ENCODE data around the gene KLHL22.
"Not testable (repeated sequence)": the region's sequence is repeated elsewhere in the genome, so short reads cannot be mapped to it uniquely, and the experiment has no call there.

Gene KLHL22

GRCh38 chr22:20466659-20467379 is 28.8 kb downstream of the KLHL22 start:
- no peak for DNase-seq

GRCh38 chr22:20465759-20466077 is 29.9 kb downstream of the KLHL22 start:
- no peak for DNase-seq

DNA sequence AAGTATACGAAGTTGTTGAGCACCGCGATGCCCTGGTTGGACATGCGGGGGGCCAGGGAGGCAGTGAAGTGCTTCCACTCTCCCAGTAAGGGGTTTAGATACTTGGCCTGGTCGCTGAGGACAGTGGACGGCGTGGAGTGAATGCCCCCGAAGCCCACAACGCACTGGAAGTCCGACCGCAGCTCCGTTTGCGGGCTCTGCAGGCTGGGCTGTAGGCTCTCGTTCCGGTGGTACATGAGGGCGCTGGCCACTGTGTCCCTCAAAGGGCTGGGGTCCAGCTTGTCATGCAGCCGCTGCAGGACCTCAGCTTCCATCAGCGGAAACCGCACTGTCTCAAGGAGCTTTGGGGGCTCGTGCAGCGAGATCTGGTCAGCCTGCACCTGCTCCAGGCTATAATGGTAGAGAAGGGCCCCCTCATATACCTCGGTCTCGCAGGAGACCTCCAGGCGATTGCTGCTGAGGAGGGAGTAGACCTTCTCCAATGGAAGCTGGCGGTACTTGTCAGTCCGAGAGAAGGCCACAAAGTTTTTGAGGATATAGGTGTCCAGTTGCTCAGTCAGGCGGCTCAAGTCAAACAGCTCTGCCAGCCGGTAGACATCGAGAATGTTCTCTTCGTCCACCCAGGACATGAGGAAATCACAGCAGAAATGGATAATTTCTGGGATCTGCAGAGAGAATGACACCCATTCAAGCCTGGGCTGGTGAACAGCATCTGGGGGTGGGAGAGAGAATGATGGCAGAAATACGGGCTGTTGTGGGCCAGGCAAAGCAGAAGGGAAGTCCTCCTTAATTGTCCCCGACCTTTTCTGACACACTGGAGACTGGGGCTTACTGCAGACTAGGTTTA is 30.5 kb downstream of the KLHL22 start:
- DNase-seq: no peak

DNA sequence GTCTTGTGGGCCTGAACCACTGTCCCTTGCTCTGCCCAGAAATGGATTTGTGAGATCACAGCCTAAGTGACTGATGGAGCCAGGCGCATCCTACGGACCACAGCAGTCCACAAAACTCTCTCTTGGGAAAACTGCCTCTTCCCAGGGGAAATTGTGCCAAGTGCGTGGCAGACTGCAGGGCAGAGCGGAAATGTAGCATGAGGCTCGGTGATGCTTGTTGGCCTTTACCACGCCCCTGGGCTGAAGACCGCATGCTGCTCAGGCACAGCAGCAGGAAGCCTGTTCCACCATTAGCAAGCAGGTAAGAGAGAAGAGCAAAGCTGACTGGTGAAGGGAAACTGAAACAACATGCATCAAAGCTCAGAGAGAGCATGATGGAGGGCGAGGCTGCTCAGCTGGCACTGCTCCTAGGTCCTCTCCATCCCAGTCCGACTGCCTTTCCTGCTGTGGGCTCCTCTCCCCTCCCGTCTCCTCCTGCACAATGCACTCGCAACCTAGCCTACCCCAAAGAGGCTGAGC is 31.4 kb downstream of the KLHL22 start:
- no peak for DNase-seq

GRCh38 chr22:20463324-20464095 is 32.1 kb downstream of the KLHL22 start:
- no peak for DNase-seq

GRCh38 chr22:20459862-20460261 is 35.7 kb downstream of the KLHL22 start:
- no peak for DNase-seq

DNA sequence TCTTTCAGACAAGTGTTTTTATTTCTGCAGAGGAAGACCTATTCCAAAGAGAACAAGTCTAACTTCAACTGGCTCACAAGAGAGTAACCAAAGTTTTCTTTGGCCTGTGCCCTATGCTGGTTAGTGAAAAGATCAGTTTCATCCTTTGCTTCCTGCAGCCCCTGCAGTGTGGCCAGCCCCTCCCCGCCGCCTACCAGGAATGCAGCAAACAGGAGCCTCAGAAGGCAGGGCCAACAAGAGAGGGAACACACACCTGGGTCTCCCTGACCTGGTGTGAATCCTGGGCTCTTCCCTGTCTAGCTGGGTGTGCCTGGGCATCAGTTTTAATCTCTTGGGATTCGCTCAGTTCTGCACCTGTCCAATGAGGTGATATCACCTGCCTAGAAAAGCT is 36.4 kb downstream of the KLHL22 start:
- DNase-seq: no peak

DNA sequence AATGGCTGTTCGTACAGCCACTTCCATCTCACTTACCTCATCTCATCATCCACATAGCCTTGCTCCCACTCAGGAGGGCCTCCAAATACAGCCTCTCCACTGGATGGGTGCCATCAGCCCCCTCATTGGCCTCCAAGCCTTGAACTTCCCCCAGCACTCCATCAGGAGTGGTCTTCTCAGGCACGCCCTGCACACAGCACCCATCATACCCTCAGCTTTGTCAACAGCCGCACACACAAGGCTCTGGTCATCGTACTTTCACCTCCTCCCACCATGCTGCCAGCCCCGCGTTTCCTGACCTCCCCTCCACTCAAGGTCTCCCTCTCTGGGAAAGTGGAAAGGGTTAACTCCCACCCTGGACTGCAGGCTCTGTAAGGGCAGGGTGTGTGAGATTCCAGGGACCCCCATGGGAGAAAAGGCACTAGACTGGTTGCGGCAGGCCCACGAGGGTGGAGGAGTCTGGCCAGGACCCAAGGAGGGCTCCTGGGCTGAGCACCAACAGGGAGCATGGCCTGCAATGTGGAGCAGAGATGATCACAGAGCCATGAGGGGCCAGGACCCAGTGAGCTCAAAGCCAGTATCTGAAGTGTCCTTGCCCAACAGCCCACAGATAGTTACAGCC is 37.0 kb downstream of the KLHL22 start:
- DNase-seq: no peak

GRCh38 chr22:20457506-20458240 is 37.9 kb downstream of the KLHL22 start:
- no peak for DNase-seq

DNA sequence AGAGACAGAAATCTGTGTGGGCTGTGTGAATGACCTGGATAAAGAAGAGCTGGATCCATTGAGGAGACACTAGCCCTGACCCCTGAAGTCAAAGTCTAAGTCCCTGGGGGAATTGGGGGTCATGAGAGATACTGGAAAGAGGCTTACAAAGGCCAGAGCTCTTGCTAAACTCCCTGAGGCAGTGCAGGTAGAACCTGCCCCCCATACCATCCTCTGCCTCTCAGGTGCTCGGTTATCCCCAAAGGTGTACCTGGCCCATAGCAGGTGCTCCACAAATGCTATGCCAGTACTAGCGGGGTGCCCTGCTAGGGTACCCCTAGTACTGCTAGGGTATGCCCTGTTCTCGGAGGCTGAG is 38.9 kb downstream of the KLHL22 start:
- DNase-seq: no peak

GRCh38 chr22:20456064-20456721 is 39.4 kb downstream of the KLHL22 start:
- no peak for DNase-seq

DNA sequence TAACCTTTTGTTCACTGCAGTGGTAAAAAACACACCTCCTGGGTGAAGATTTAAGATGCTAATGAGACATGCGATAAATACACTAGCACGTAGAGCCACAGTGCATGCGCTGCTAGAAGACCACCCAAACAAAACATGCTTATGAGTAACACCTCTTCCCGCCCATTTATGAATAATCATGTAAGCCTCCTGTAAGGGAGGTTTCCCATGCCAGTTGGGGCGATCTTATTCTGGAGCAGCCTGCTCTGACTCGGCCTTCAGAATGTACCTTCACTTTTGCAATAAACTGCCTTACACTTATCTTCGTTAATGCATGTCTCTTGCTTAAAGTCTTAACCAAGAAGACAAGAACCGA is 39.9 kb downstream of the KLHL22 start:
- DNase-seq: no peak

DNA sequence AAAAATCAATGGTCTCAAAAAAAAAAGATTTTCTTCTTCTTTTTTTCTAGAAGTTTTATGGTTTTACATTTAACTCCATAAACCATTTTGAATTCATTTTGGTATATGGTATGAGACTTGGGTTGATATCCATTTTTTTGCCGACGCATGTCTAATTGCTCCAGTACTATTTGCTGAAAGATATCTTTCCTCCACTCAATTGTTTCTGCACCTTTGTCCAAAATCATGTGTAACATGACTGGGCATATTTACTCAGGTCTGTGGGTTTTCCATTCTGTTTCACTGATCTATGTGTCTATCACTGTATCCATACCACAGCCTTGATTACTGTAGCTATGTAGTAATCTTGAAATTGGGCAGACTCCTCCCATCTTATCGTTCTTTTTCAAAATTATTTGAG is 42.4 kb downstream of the KLHL22 start:
- no peak for DNase-seq

GRCh38 chr22:20451920-20452319 is 43.7 kb downstream of the KLHL22 start:
- no peak for DNase-seq

DNA sequence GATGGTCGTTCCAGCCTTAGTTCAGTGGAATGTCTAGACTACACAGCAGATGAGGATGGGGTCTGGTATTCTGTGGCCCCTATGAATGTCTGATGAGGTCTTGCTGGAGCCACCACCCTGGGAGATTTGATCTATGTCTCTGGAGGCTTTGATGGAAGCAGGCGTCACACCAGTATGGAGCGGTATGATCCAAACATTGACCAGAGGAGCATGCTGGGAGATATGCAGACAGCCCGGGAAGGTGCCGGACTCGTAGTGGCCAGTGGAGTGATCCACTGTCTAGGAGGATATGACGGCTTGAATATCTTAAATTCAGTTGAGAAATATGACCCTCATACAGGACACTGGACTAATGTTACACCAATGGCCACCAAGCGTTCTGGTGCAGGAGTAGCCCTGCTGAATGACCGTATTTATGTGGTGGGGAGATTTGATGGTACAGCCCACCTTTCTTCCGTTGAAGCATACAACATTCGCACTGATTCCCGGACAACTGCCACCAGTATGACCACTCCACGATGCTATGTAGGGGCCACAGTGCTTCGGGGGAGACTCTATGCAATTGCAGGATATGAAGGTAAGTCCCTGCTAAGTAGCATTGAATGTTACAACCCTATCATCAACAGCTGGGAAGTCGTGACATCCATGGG is 44.3 kb downstream of the KLHL22 start:
- DNase-seq: not testable (repeated sequence)

GRCh38 chr22:20450551-20450906 is 45.1 kb downstream of the KLHL22 start:
- no peak for DNase-seq

DNA sequence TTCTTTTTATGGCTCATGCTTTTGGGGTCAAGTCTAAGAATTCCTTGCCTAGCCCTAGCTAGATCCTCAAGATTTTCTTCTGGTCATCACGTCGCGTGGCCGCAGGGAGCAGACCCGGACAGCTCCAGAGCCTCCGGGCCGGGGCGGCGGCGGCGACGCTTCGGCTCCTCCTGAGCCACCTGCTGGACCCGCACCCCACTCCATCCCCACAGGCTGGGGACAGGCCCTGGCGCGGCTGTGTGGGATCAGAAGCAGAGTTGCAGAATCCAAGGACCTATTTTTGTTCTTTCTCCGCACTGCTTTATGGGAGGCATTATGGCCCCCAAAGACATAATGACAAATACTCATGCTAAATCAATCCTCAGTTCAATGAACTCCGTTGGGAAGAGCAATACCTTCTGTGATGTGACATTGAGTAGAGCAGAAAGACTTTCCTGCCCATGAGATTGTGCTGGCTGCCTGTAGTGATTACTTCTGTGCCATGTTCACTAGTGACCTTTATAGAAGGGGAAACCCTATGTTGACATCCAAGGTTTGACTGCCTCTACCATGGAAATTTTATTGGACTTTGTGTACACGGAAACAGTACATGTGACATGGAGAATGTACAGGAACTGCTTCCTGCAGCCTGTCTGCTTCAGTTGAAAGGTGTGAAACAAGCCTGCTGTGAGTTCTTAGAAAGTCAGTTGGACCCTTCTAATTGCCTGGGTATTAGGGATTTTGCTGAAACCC is 45.6 kb downstream of the KLHL22 start:
- DNase-seq: no peak

DNA sequence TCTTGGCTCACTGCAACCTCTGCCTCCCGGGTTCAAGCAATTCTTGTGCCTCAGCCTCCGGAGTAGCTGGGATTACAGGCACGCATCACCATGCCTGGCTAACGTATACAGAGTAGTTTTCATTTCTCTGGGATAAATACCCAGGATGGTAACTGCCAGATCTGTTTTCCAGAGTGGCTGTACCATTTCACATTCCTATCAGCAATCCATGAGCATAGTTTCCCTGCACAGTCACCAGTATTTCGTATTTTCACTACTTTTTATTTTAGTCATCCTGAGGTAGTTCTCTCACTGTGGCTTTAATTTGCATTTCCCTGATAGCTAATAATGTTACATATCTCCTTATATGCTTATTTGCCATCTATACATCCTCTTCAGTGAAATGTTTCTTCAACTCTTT is 47.0 kb downstream of the KLHL22 start:
- DNase-seq: no peak

DNA sequence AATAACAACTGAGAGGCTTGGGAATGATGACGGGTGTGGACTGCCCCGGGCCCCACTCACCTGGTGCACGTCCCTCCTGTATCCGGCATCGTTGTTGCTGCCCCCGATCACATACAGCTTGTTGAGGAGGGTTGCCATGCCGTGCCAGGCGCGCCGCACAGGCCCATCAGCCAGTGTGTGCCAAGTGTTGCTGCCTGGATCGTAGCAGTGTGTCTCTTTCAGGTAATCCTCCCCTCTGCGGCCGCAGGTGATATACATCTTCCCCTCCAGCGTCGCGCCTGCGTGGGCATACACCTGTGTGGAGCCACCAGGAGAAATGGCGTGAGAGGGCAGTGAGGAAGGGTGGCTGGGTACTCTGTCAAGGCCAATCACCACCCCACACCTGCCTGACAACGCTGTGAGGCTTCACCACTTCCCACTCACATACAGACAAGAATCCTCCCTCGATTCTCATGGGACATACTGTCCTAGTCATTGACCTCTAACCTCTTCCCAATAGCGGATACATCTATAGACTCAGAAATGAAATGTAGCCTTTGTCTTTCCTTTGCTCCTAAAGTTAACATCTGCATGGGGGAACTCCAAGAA is 49.1 kb downstream of the KLHL22 start:
- no peak for DNase-seq

DNA sequence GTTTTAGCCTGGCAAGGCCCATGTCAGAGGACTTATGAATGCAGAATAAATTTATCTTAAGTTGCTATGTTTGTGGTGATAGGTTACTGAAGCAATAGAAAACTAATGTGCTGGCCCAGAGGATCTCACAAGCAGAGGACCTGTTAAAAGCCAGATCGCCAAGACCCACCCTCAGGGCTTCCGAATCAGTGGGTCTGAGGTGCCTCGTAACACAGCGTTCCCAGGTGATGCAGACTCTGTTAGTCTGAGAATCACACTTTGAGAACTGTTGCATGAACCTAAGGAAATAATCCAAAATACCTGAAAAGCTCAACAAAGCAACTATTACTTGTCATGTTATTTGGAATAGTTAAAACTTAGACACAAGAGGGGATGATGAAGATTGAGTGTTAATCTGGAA is 51.3 kb downstream of the KLHL22 start:
- DNase-seq: no peak
